Lung microvascular endothelial cell (primary cell): ENCODE results near the gene PTPRQ. TPM values are rescaled to one million over a fixed set of nuclear protein-coding genes. Genes with fewer than 3 reads are reported as not detected.

Source experiments
- DNase-seq, 2 donors: peaks; one replicate each; pipeline versions ENCODE4 v3.0.0 to v3.0.0-alpha.2; 2010; ENCODE audit warnings: low read depth in 2 of 2
- total RNA-seq: library from RNA; depleted of rRNA; stranded (reverse); fragments of >200 nt; gene quantifications from 2 replicates; pipeline ENCODE4 v1.2.1, GENCODE V29; 2014

PTPRQ gene
- total RNA-seq, 1 donor from 2014 or later = not detected

GRCh38 chr12:80720516-80720915 lies 276.5 kb downstream of the PTPRQ start:
- DNase-seq = no peak

GRCh38 chr12:80721326-80721725 lies 277.3 kb downstream of the PTPRQ start:
- no peak for DNase-seq
